NCI-H1417 treated with DMSO at 0.1 percent for 48 hours (cell line): ENCODE results near the gene DIPK1C.

Experiments used
- DNase-seq: peaks from one replicate; lab custom pipeline; 2025; lab: John Stamatoyannopoulos, UW

The DIPK1C gene

DNA sequence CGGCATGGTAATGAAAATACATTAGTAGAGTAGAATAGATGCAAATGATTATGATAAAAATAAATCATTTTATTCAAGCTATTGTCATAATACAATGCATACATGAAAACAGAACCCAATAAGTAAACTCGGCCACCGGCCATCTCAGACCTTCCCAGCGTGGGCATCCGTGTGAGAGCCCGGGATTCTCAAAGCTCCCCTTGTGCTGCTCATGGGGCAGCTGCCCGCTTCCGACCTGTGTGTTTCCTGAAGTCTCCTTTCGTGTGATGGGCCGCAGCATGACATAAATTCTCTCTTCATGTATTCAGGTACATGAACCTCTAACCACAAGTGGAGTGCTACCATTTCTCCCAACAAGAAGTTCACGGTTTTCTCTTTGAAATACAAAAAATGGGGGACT lies 25.6 kb upstream of the DIPK1C start:
- no peak for DNase-seq

DNA sequence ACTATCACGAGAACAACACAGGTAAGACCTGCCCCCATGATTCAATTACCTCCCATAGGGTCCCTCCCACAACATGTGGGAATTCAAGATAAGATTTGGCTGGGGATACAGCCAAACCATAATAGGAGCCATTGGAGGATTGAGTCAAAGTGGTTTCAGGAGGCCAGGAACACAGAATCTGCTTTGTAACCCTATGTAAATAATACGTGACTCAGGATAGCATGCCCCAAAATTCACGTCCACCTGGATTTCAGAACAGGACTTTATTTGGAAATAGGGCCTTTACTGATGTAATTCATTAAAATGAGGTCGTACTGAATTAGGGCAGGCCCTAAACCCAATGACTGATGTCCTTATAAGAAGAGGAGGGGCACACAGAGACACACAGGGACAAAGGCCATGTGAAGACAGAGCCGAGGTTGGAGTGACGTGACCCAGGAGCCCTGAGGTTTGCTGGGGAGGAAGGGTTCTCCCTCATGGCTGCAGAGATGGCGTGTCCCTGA lies 23.1 kb upstream of the DIPK1C start:
- no peak for DNase-seq

DNA sequence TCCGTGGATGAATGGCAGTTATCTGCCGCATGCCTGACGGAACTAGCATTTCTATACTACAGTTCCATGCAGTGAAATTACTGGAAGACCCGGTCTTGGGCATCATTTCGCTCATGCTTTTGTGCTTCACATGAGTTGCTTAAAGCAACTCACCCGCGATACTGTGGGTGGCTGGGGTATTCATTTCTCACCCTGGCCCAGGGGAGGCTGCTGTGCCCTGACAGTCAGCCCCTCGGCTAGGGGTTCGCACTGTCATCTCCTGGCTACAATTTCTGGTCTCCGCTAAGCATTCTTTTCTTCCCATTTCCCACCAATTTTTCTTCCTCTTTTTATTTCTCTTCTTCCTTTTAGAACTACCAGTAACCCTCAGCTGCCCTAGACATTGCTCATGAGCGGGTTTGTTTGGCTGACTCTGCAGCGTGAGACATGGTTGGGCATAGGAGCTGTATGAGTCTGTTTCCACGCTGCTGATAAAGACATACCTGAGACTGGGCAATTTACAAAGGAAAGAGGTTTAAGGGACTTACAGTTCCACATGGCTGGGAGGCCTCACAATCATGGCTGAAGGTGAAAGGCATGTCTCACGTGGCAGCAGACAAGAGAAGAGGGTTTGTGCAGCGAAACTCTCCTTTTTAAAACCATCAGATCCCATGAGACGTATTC lies 22.5 kb upstream of the DIPK1C start:
- no peak for DNase-seq

DNA sequence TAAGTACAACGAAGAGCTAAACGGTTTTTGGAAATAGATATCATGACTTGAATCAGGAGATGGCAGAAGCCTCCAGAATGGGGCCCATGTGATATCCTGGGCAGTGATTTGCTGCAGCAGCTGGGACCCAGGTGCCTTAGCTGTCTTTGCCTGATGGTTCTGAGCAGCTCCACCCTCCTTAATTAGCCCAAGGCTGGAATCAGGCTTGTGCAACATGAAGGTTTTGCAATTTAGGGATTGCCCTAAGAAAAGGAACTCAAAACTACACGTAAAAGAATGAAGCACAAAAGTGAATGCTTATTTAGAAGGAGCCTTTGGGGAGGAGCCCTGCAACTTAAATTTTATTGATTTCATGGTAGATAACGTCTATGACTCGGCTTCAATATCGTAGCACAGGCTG lies 21.8 kb upstream of the DIPK1C start:
- DNase-seq = no peak

DNA sequence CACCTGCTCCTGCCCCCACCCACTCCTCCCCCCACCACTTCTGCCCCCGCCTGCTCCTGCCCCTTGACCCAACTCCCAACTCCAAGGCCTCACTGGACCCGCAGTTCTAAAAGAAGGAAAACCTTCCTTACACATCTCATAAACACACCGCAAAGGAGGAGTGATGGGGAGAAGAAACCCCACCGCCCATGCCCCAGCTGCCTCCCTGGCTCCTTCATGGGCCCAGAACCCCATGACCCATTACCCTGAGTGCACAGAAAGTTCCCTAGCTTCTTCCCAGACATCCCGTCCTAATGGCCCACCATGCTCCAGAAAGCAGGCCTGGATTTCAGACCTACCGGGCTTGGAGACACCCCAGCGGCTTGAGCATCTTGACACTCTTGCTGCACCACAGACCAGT lies 21.2 kb upstream of the DIPK1C start:
- DNase-seq = no peak

DNA sequence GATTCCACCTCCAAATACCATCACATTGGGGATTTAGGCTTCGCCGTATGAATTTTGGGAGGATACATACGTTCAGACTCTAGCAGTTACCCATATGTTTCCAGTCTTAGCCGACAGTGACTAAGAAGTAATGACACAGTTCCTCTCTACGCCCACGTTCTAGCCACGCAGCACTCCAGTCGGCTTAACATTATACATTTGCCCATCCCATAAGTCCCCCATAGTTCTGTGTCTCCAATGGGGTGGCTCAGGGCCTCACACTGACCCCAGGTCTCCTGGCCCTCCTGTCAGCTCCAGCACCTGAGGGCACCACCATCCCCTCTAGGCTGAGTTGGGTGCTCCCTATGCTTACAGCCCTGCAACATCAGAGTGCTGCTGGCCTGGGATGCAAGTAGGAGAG lies 20.7 kb upstream of the DIPK1C start:
- no peak for DNase-seq

DNA sequence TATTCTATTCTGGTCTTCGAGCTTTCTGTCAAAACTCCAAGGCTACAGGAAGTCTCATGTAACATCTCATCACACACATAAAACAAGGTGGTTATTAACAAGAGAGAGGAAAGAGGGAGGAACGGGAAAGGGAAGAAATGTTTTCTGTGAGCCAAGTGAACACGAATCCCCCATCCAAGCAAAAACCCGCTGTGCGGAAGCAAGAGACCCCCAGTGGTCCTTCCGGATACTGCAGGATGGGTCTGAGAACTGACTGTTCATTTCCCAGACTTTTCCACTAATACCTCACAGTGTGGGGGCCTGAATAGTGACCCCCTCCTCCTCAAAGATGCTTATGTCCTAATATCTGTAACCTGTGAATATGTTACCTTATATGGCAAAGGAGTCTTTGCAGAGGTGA lies 19.0 kb upstream of the DIPK1C start:
- no peak for DNase-seq

DNA sequence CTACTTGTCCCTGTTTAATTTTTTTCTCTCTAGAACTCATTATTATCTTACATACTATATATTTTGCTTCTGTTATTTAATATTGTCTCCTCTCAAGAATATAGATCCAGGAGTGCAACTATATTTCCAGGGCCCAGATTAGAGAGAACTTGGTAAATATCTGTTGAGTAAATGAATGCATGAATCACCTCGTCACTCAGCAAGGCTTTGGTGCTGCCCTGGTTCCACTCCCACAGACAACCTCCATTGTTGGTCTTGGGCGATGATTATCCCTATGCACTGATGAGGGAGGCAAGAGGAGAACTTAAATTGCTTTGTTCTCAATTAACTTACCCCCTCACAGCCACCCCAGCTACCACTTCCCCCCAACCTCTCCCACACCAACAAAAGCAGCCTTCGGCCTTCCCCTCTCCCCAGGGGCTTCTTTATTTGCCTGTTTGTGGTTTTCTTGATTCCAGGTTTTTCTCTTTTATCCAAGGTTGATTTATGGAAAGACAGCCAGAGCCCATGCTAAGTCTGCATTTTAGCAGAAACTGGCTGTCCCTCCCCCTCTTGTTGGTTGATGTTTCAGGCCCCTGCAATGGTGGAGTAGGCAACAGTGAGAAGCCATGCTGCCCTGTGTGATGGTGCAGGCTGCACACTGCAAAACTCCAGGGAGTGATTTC lies 17.0 kb upstream of the DIPK1C start:
- DNase-seq = no peak

DNA sequence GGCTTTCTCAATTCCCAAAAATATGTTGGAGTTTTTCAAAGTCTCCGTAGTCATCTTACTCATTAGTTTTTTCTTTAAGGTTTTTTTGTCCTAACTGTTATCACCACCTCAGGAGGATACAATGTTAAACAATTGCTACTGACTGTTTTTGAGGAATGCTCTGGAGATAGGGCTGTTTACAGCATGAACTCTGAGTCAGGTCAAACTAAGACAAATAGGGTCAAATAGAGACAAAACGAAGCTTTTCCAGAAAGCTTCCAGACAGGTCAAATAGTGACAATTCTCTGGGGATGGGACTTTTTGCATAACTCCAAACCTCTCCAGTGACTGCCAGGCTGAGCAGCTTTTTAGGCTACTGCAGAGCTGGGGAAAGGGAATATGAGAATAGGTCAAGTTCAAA lies 15.2 kb upstream of the DIPK1C start:
- no peak for DNase-seq

DNA sequence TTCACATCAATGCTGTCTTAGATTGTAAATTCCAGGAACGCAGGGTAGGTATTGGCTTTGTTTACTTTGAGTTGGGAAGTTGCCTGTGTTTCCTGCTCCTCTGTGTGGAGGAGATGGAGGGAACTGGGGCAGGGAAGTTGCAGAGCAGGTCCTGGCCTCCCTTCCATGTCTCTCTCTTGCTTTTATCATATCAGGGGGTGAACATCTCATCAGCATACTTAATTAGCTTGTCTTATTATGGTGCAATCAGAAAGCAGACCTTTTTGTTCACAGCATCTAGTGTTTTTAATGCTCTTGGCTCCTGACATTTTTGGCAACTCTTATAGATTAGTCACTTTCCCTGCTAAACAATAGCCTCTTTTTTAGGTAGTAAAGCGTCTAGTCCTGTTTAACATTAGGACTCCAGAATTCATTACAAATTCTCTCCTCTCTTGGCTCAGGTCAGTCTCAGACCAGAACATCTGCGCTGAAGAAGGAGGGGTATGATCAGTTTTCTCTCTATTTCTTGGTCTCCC lies 11.5 kb upstream of the DIPK1C start:
- DNase-seq = no peak

DNA sequence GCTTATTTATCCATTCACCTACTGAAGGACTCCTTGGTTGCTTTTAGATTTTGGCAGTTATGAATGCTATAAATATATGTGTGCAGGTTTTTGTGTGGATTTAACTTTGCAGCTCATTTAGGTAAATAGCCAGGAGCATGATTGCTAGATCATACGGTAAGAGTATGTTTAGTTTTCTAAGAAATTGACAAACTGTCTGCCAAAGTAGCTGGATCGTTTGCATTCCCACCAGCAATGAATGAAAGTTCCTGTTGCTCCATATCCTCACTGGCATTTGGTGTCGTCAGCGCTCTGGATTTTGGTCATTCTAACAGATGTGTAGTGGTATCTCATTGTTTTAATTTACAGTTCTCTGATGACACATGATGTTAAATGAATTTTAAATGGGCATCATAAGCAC lies 8.7 kb upstream of the DIPK1C start:
- no peak for DNase-seq

DNA sequence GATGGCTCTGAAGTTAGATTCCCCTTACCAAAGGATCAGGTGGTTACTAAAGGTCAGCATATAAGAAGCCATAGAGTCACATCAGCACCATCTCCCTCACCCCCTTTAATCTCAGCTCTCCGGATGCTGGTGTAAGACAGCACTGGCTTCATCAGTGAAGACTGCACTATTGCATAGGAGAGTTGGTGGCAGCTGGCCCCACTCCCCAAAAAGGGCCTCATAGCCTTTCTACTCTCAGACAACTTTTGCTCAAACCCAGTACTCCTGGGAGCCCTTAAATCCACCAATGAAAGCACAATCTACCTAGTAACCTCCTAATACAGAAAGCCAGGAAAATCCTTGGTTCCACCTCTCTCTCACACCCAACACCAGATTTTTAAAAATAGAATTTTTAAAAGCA lies 6.9 kb upstream of the DIPK1C start:
- DNase-seq = no peak

DNA sequence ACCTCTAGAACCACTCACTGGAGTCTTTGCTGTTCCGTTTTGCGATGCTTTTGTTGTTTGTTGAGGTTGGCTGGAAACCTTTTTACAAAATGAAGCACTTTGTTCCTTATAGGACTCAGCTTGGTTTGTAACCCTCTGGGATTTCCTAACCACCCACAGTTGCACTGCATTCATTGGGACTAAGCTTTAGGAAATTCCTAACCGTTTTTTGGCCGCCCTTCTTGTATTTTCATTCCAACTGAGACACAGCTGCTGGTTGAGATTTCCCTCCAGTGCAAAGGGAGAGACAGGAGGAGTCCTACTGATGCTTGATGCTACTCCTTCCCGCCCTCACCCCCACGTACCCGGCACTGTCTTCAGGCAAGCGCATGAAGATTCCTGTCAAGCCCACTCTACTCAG lies 6.1 kb upstream of the DIPK1C start:
- no peak for DNase-seq

DNA sequence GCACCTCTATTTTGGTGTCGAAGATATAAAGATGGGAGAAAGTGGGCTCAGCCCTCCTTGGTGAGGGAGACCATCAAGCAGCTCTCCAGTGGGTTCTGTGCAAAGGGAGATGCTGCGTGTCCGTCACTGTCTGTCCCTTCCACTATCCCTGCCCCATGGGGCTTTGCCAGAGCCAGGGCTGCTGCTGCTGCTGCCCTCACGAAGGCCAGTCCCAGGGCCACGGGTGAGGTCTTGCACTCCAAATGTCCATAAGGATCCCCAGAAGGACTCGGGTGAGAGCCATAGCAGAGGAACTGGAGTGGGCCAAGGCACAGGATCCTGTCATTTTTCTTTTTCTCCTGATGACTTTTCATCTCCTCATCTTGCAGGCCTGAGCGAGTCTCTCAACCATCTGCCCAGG lies 3.7 kb upstream of the DIPK1C start:
- DNase-seq = no peak

DNA sequence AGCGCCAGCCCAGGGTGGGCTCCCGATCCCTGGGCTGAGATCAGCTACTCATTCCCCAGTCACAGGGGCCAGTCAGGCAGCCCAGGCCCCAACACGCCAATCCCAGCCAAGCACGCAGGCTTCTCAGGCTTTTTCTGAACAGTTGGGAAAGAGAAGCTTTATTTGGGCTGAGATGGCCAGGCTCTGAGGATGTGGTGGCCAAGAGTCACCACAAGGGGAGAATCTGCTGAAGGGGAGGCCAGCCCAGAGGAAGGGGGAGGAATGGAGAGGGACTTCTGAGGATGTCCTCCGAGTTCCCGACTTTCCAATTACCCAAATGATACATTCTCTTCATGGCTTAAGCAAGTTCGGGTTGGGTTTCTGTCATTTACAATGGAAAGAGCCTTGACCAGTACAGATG lies 2.8 kb upstream of the DIPK1C start:
- no peak for DNase-seq

DNA sequence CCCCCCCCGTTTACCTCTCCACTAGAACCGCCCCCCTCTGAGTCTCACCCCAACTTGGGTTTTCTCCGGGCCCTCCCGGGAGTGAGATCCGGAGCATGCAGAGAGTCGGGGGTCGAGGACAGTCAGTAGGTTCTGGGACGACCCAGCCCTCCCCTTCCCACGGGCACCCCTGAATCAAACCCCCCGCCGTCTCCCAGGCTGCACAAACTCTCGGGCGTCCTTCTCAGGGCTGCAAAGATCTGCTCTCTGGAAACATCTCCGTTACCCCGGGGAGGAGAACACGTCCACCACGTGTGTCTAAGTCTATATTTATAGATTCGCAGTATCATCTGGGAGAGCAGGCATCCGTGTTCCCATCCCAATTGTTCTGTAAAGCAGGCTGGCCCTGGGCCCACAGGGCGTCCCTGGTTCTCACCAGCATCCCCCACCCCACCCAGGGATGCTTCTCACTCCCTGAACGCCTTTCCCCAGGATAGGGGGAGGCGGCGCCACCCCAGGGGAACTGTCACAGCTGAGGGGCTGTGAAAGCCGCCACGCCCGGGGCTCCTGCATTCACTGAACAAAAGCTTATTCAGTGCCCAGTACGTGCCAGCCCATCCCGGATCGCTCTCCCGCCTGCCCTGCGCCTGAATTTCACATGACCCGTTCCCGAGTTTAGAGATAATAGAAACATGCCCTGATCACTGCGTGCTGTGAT lies 765 bp upstream of the DIPK1C start:
- no peak for DNase-seq

DNA sequence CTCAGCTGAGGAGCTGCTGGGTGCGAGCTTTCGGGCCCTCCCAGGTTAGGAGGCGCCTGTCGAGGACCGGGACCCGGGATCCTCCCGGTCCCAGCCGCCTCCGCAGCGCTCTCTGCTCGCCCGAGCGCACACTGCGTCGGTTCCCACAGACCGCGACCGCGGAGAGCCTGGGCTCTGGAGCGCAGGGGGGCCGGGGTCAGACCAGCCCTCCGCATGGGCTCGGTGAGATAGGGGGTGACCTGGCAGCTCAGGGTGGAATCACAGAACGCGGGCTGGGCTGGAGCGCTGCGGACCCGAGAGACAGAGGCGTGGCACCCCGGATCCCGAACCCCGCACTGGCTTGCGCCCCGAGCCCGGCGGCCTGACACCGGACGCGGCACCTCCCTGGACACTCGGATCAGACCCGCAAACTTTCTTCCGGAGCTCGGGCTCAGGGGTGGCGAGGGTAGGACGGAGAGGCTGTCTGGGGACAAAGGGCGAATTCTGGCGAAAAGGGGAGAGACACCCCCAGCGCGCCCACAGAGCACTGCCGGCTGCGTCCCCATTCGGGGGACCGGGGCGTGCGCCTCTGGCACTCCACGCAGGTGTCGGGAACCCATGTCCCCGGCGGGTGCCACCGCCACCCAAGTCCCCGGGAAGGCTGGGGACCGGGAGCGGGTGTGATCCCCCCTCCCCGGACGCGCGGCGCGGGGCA lies 612 bp downstream of the DIPK1C start:
- DNase-seq = no peak

DNA sequence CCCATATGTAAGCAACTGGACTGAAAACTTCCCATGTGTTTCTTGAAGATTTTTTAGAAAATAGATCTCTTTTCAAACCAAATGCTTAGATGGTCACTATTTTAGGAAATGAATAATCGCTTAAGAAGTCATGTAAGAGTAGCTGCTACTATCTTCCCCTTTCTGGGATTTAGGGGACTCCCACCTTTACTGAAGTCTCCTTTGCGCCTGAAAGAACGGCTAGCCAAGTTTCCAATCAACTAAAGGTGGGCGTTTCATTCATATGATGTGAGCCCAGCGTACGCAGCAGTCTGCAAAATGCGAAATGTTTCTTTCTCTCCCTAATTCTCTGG lies 1.1 kb downstream of the DIPK1C start:
- no peak for DNase-seq

DNA sequence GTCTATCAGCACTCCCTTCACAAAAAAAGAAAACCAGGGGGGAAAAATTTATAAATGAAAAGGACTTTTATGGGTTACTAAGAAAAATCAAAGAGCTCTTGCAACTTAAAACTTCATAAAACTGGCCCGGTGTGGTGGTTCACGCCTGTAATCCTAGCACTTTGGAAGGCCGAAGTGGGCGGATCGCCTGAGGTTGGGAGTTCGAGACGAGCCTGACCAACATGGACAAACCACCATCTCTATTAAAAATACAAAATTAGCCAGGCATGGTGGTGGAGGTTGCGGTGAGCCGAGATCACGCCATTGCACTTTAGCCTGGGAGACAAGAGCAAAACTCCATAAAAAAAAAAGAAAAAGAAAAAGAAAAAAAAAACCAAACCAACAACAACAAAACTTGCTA lies 1.7 kb downstream of the DIPK1C start:
- DNase-seq = no peak

DNA sequence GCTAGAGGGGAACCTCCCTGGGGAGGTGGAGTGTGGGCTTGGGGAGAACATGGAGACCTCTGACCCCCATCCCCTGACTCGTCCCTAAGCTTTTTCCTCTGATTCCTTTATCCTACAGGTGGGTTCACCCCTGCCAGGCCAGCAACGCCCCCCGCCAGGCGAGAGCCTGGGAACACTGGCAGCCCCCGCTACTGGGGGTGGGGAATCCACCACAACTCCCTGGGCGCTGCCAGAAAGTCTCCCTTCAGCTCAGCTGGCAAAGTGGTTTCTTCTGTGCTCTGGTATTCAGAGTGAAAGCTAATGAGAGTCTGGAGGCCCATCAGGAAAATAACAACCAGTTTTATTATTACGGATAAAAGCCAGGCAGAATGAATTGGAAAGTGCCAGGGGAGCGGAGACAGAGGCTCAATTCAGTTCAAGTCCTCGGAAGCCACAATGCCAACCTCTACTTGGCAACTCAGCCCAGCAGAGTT lies 2.8 kb downstream of the DIPK1C start:
- no peak for DNase-seq

DNA sequence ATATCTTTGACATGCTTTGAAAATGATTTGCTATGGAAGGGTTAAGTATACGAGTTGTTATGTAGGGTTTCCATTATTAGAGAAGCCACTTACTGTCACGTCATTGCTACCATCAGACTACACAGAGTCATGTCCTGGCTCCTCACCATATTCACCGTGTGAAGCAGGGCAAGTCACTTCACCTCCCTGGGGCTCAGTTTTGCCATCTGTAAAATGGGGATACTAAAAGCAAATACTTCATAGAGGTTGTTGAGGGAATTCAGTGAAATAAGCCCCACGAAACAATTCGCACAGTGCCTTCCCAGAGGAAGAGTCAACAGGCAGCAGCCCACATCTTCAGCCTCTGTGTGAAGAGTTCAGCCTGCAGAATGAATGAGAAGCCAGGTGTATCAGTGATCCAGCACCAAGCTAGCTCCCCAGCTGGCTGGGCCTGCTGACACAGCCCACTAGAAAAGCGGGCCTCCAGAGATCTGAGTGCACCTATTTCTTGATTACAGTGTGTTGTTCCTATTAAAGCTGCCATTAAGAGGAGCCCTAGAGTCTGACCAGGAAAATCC lies 3.4 kb downstream of the DIPK1C start:
- DNase-seq = no peak

DNA sequence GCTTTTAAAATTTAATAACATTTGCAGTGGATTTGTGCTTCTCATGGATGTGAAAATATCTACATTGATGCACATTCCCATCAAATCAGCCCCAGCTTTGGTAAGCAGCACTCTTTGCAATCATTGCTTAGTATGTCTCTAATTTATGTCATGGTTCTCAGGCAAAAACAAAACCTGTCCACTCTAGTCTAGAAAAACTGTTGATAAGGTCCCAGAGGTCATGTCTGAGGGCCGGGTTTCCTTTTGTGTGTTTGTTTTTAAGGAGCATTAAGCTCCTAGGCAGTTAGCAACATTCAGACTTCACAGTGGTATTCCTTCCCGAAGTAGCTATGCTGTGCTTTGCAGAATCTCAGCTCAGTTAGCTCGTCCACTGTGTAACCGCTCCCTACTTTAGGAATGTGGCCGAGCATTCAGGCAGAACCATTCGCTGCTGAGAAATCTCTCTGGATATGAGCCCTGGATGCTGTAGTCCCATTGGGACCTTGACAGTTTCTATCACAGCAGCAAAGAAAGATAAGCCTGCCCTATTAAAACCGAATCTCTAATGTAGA lies 4.0 kb downstream of the DIPK1C start:
- DNase-seq = no peak
